ENCODE results near the gene POLD3.

POLD3 gene

GRCh38 chr11:74550991-74551753 lies 41.2 kb upstream of the POLD3 start:
- no peaks in the 10 kb centered on the region for H4K20me1 ChIP-seq (ENCODE audit: insufficient read depth, low read length)
- no peaks in the 10 kb centered on the region for H3K36me3 ChIP-seq (ENCODE audit: insufficient read depth, low read length)
- no peaks in the 10 kb centered on the region for H3K27me3 ChIP-seq (ENCODE audit: insufficient read depth, low read length, poor library complexity)
- no peak for DNase-seq
- H3K4me3 ChIP-seq (ENCODE audit: low read depth in 1 of 2, low read length in 2 of 2): no peak overlapping the region
- H3K9me3 ChIP-seq (ENCODE audit: insufficient read depth, low read length, severe bottlenecking): no peaks in the 10 kb centered on the region
- H3K79me2 ChIP-seq (ENCODE audit: insufficient read depth, low read length): no peaks in the 10 kb centered on the region
- H2AFZ ChIP-seq (ENCODE audit: low read depth, low read length): no peak overlapping the region
- ATAC-seq (ENCODE audit: insufficient read depth, low read depth): no peak
- TF ChIP-seq EZH2 (IDR thresholded peaks at IDR 0.05; ENCODE audit: borderline replicate concordance, low read depth, low read length, severe bottlenecking) (no peak), CTCF (IDR thresholded peaks at IDR 0.05; ENCODE audit: borderline replicate concordance, extremely low read depth, low read length, poor library complexity, severe bottlenecking) (no peak)
- no peaks in the 10 kb centered on the region for H3K4me1 ChIP-seq (ENCODE audit: insufficient read depth, low read length)
- H3K4me2 ChIP-seq (ENCODE audit: insufficient read depth, low read length): no peak overlapping the region
- H3K27ac ChIP-seq (ENCODE audit: low read length): no peak overlapping the region
- no peak overlapping the region for H3K9ac ChIP-seq (ENCODE audit: low read depth, low read length)

DNA sequence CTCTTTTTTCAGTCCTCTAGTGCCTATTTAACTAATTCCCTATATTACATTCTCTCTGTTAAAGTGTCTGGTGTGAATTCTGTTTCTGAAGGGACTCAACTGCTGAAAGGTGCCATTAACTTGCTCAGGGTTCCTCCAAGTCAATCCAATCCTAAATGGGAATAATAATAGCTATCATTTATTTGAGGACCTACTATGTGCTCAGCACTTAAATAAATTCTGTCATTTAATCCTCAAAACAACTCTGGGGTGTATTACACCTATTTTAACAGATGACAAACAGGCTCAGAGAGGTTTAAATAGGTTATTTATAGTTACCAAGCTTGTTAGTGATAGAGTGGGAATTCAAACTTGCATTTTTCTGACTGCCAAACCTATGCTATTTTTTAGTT lies 40.6 kb upstream of the POLD3 start:
- Histone ChIP-seq H3K79me2 (ENCODE audit: insufficient read depth, low read length) (no peaks in the 10 kb centered on the region), H3K9me3 (ENCODE audit: insufficient read depth, low read length, severe bottlenecking) (no peaks in the 10 kb centered on the region), H3K27me3 (ENCODE audit: insufficient read depth, low read length, poor library complexity) (no peaks in the 10 kb centered on the region), H3K27ac (ENCODE audit: low read length) (no peak overlapping the region), H3K4me3 (ENCODE audit: low read depth in 1 of 2, low read length in 2 of 2) (no peak overlapping the region), H3K9ac (ENCODE audit: low read depth, low read length) (no peak overlapping the region), H3K4me2 (ENCODE audit: insufficient read depth, low read length) (no peak overlapping the region), H3K4me1 (ENCODE audit: insufficient read depth, low read length) (no peaks in the 10 kb centered on the region), H2AFZ (ENCODE audit: low read depth, low read length) (no peak overlapping the region), H3K36me3 (ENCODE audit: insufficient read depth, low read length) (no peaks in the 10 kb centered on the region), H4K20me1 (ENCODE audit: insufficient read depth, low read length) (no peaks in the 10 kb centered on the region)
- DNase-seq (no peak), ATAC-seq (ENCODE audit: insufficient read depth, low read depth) (no peak)
- TF ChIP-seq CTCF (IDR thresholded peaks at IDR 0.05; ENCODE audit: borderline replicate concordance, extremely low read depth, low read length, poor library complexity, severe bottlenecking) (no peak), EZH2 (IDR thresholded peaks at IDR 0.05; ENCODE audit: borderline replicate concordance, low read depth, low read length, severe bottlenecking) (no peak)

DNA sequence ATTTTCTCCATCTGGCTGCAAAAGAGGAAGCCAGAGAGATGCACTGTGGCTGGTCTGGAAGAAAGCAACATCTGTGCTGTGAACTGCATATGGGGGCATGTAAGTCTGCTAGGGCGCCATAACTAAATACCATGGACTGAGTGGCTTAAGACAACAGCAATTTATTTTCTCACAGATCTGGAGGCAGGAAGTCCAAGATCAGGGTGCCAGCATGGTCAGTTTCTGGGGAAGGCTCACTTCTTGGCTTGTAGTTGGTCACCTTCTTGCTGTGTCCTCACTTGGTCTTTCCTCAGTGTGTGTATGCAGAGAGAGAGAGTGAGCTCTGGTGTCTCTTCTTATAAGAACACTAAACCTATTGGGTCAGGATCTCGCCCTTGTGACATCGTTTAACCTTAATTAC lies 34.9 kb upstream of the POLD3 start:
- DNase-seq (no peak), ATAC-seq (ENCODE audit: insufficient read depth, low read depth) (no peak)
- no peaks in the 10 kb centered on the region for H4K20me1 ChIP-seq (ENCODE audit: insufficient read depth, low read length)
- H3K4me2 ChIP-seq (ENCODE audit: insufficient read depth, low read length): no peak overlapping the region
- no peaks in the 10 kb centered on the region for H3K36me3 ChIP-seq (ENCODE audit: insufficient read depth, low read length)
- no peak for TF ChIP-seq EZH2 (IDR thresholded peaks at IDR 0.05; ENCODE audit: borderline replicate concordance, low read depth, low read length, severe bottlenecking)
- TF ChIP-seq CTCF (IDR thresholded peaks at IDR 0.05; ENCODE audit: borderline replicate concordance, extremely low read depth, low read length, poor library complexity, severe bottlenecking): no peak
- H3K9ac ChIP-seq (ENCODE audit: low read depth, low read length): no peak overlapping the region
- no peaks in the 10 kb centered on the region for H3K79me2 ChIP-seq (ENCODE audit: insufficient read depth, low read length)
- H2AFZ ChIP-seq (ENCODE audit: low read depth, low read length): no peak overlapping the region
- no peak overlapping the region for H3K27ac ChIP-seq (ENCODE audit: low read length)
- H3K27me3 ChIP-seq (ENCODE audit: insufficient read depth, low read length, poor library complexity): no peaks in the 10 kb centered on the region
- no peaks in the 10 kb centered on the region for H3K4me1 ChIP-seq (ENCODE audit: insufficient read depth, low read length)
- no peaks in the 10 kb centered on the region for H3K9me3 ChIP-seq (ENCODE audit: insufficient read depth, low read length, severe bottlenecking)
- no peak overlapping the region for H3K4me3 ChIP-seq (ENCODE audit: low read depth in 1 of 2, low read length in 2 of 2)

Data from DND-41 (cell line).